K562 (cell line): Measurements from ENCODE around the gene TMEM184B. TPM values are rescaled to one million over a fixed set of nuclear protein-coding genes. Genes with fewer than 3 reads are reported as not detected.

Experiments
- AFF4 ChIP-seq: sonication (generic); formaldehyde crosslinking; IDR thresholded peaks from 2 replicates; pipeline ENCODE4 v1.8.0; 2023; ENCODE audit warnings: mild to moderate bottlenecking, missing genetic modification reagents
- CBFA2T2 ChIP-seq: fragments of 450-650 bp; conservative IDR thresholded peaks from 2 replicates; pipeline ENCODE4 v1.6.1; 2017; ENCODE audit warnings: mild to moderate bottlenecking
- EP400 ChIP-seq: fragments of 450-650 bp; IDR thresholded peaks from 2 replicates; pipeline ENCODE4 v1.6.1; 2017; ENCODE audit warnings: antibody characterized with exemption, mild to moderate bottlenecking, moderate library complexity
- ESRRB ChIP-seq: fragments of 250-450 bp; sonication (Bioruptor Pico); IDR thresholded peaks from 2 replicates; pipeline ENCODE4 v1.5.0; 2020; ENCODE audit warnings: mild to moderate bottlenecking, moderate library complexity, borderline replicate concordance
- HCFC1 ChIP-seq: IDR thresholded peaks from 2 replicates; pipeline ENCODE4 v1.6.1; 2012; ENCODE audit warnings: low read depth, low read length, improper control_type of control experiment
- LEF1 ChIP-seq: fragments of 450-650 bp; IDR thresholded peaks from 2 replicates; pipeline ENCODE4 v1.6.1; 2016; ENCODE audit warnings: mild to moderate bottlenecking
- MBD2 ChIP-seq: sonication (generic); IDR thresholded peaks from 2 replicates; pipeline ENCODE4 v1.6.1; 2016; ENCODE audit warnings: low read depth, borderline replicate concordance
- NCOA2 ChIP-seq, 2 experiments: fragments of 450-650 bp; IDR thresholded peaks; 2 replicates each; pipeline ENCODE4 v1.6.1; 2018; ENCODE audit warnings: mild to moderate bottlenecking in 2 of 2, moderate library complexity in 1 of 2; ENCODE audit not compliant: partially characterized antibody in 2 of 2
- NEUROD1 ChIP-seq: fragments of 150-350 bp; IDR thresholded peaks from 2 replicates; pipeline ENCODE4 v1.6.1; 2014; ENCODE audit warnings: borderline replicate concordance, low read length, low read depth; ENCODE audit not compliant: partially characterized antibody
- PHF20 ChIP-seq: fragments of 450-650 bp; IDR thresholded peaks from 2 replicates; pipeline ENCODE4 v1.6.1; 2018; ENCODE audit not compliant: partially characterized antibody
- TFAM ChIP-seq: fragments of 250-450 bp; sonication (Bioruptor Pico); conservative IDR thresholded peaks from 2 replicates; pipeline ENCODE4 v1.5.0; 2021; ENCODE audit warnings: mild to moderate bottlenecking, moderate library complexity
- ZEB2 ChIP-seq: fragments of 450-650 bp; IDR thresholded peaks from 2 replicates; pipeline ENCODE4 v1.6.1; 2016
- ZFP91 ChIP-seq: sonication (generic); formaldehyde crosslinking; IDR thresholded peaks from 2 replicates; pipeline ENCODE4 v1.8.0; 2022; ENCODE audit warnings: mild to moderate bottlenecking, missing genetic modification reagents
- ZNF197 ChIP-seq: fragments of 200-800 bp; sonication (Bioruptor generic); IDR thresholded peaks from 2 replicates; pipeline ENCODE4 v1.6.1; 2016; ENCODE audit warnings: low read depth, missing genetic modification characterization, missing compliant biosample characterization
- ZNF644 ChIP-seq: fragments of 200-800 bp; sonication (Bioruptor generic); IDR thresholded peaks from 2 replicates; pipeline ENCODE4 v1.6.1; 2016; ENCODE audit warnings: low read depth, missing genetic modification characterization, missing compliant biosample characterization
- polyA plus RNA-seq, 8 experiments: library from polyadenylated mRNA; depleted of rRNA in 4 of 8; stranded (reverse) in 5 of 8; unstranded in 3 of 8; fragments of >200 nt; fragmentation: Nextera tagmentation in 2 of 8; fragmentation: Illumina TruSeq in 1 of 8; extraction: Ambion mirVana in 2 of 8; extraction: Trizol in 1 of 8; gene quantifications; 2 replicates each; pipeline versions ENCODE4 v1.2.1 to v1.2.3, GENCODE V29; 2011 to 2014; ENCODE audit warnings: inconsistent platforms in 1 of 8, missing spikeins in 1 of 8
- total RNA-seq, 7 experiments: library from RNA; depleted of rRNA in 6 of 7; stranded (reverse); fragments of >200 nt in 6 of 7; fragmentation: Illumina TruSeq in 2 of 7; extraction: Trizol in 2 of 7; gene quantifications; 2 replicates each; pipeline versions ENCODE4 v1.2.1 to v1.2.3, GENCODE V29; 2011 to 2021; ENCODE audit warnings: low replicate concordance in 1 of 7
- TF ChIP-seq, protein P1 (sequence below): fragments of 450-650 bp; formaldehyde crosslinking; IDR thresholded peaks from 2 replicates; pipeline ENCODE4 v1.4.0; 2022; ENCODE audit warnings: missing genetic modification characterization

TMEM184B gene
- total and polyA plus RNA-seq, 9 of the 15 experiments (the other 6 are each of a cell fraction or from before 2014, with no cell fraction given), result 0.31 to 25.1 (median 6.2) TPM

- TF ChIP-seq ZNF197 (CRISPR knock-in tag) (no peak), HCFC1 (no peak), ZFP91 (peak; percentile 98), PHF20 (peak; percentile 33), AFF4 (CRISPR knock-in tag) (peak; percentile 57; the same call in 1 of the 2 replicates), ZNF644 (tag) (no peak), NEUROD1 (peak; percentile 22), TFAM (CRISPR knock-in tag) (no peak), EP400 (0 out of 2 replicates have a peak, but pooled peaks have one; percentile 10), ZEB2 (no peak), MBD2 (no peak), NCOA2 (IDR thresholded peaks at IDR 0.05; ENCODE audit: partially characterized antibody in 2 of 2) (no peak), ESRRB (CRISPR knock-in tag) (no peak), CBFA2T2 (no peak), LEF1 (peak; percentile 18; the same call in 1 of the 2 replicates)
- TF ChIP-seq, protein P1, sequence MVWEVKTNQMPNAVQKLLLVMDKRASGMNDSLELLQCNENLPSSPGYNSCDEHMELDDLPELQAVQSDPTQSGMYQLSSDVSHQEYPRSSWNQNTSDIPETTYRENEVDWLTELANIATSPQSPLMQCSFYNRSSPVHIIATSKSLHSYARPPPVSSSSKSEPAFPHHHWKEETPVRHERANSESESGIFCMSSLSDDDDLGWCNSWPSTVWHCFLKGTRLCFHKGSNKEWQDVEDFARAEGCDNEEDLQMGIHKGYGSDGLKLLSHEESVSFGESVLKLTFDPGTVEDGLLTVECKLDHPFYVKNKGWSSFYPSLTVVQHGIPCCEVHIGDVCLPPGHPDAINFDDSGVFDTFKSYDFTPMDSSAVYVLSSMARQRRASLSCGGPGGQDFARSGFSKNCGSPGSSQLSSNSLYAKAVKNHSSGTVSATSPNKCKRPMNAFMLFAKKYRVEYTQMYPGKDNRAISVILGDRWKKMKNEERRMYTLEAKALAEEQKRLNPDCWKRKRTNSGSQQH, result 0 out of 2 replicates have a peak, but pooled peaks have one; percentile 23
These were observed 44.5 kb upstream of the TMEM184B start, which contains the start of gene CSNK1E (continued) for GRCh38 chr22:38317122-38317994.
